Panc1 (cell line): ENCODE results near the gene CPO. TPM values are rescaled to one million over a fixed set of nuclear protein-coding genes. Genes with fewer than 3 reads are reported as not detected.

Experiments used
- ATAC-seq: fragments of 200-7000 bp; cut with Tn5 transposase; 2 replicates; pipeline ENCODE4 v1.9.1; 2020; ENCODE audit warnings: mild to moderate bottlenecking, moderate library complexity
- BruUV-seq: library from RNA; stranded (reverse); fragments of 400-500 nt; replicated peaks from 2 replicates; lab custom pipeline; 2021; lab: Mats Ljungman, UMichigan
- CTCF ChIA-PET: fragments of 300-600 bp; sonication (Branson Sonifier 250); formaldehyde crosslinking; loops from one replicate; lab custom pipeline; 2022; ENCODE audit warnings: antibody characterized with exemption; lab: Charles Lee
- POLR2A ChIA-PET: fragments of 300-600 bp; sonication (Branson Sonifier 250); formaldehyde crosslinking; loops from one replicate; lab custom pipeline; 2022; ENCODE audit warnings: antibody characterized with exemption; lab: Charles Lee
- DNase-seq: peaks from one replicate; pipeline ENCODE4 v3.0.0-alpha.2; 2010; ENCODE audit warnings: low read depth, low spot score
- H3K27ac ChIP-seq: 2 replicates; pipeline ENCODE4 v1.5.1; 2011; ENCODE audit warnings: mild to moderate bottlenecking, low read length, inconsistent platforms
- H3K27me3 ChIP-seq: fragments of 200-500 bp; sonication (Bioruptor generic); 2 replicates; pipeline ENCODE4 v1.6.0; 2014; ENCODE audit warnings: low read length, inconsistent platforms; ENCODE audit not compliant: control insufficient read depth, insufficient read depth
- H3K36me3 ChIP-seq: fragments of 200-500 bp; sonication (Bioruptor generic); 2 replicates; pipeline ENCODE4 v1.5.1; 2014; ENCODE audit warnings: inconsistent platforms, mild to moderate bottlenecking, low read length, moderate library complexity; ENCODE audit not compliant: control insufficient read depth, insufficient read depth
- H3K4me1 ChIP-seq: 2 replicates; pipeline ENCODE4 v1.5.1; 2011; ENCODE audit warnings: inconsistent platforms, mild to moderate bottlenecking, low read length, moderate library complexity; ENCODE audit not compliant: control insufficient read depth, insufficient read depth
- H3K4me3 ChIP-seq, 2 experiments: 2 replicates each; pipeline ENCODE4 v1.5.1; 2011 to 2012; ENCODE audit warnings: low read depth in 2 of 2, low read length in 2 of 2, mild to moderate bottlenecking in 2 of 2, inconsistent platforms in 1 of 2, moderate library complexity in 1 of 2
- H3K9me3 ChIP-seq: fragments of 200-500 bp; sonication (Bioruptor generic); 2 replicates; pipeline ENCODE4 v1.5.1; 2014; ENCODE audit warnings: low read depth, mild to moderate bottlenecking, inconsistent platforms, low read length, moderate library complexity; ENCODE audit not compliant: control insufficient read depth, insufficient read depth
- CTCF ChIP-seq: fragments of 450-650 bp; IDR thresholded peaks from 2 replicates; pipeline ENCODE4 v1.5.1; 2017; ENCODE audit warnings: mild to moderate bottlenecking
- POLR2AphosphoS5 ChIP-seq: IDR thresholded peaks from 2 replicates; pipeline ENCODE4 v1.6.1; 2012; ENCODE audit warnings: mild to moderate bottlenecking, low read depth, low read length, moderate library complexity
- SIN3A ChIP-seq: IDR thresholded peaks from 2 replicates; pipeline ENCODE4 v1.6.1; 2012; ENCODE audit warnings: low read depth, mild to moderate bottlenecking, low read length, moderate library complexity, borderline replicate concordance; ENCODE audit not compliant: insufficient read depth
- TCF7L2 ChIP-seq: IDR thresholded peaks from 2 replicates; pipeline ENCODE4 v1.6.1; 2011; ENCODE audit warnings: mild to moderate bottlenecking, low read depth, low read length, inconsistent platforms
- in situ Hi-C: cut with HindIII; loops from 2 replicates; pipeline ENCODE4 v1.10.0; 2016; ENCODE audit warnings: low sequenced_read_pairs, low pct_unique_long_range_greater_than_20kb
- intact Hi-C: fragments of 100-400 bp; cut with micrococcal nuclease; formaldehyde crosslinking; loops from one replicate; pipeline ENCODE4 v1.10.0; 2022; ENCODE audit not compliant: unreplicated experiment
- total RNA-seq: library from RNA; stranded (reverse); gene quantifications from one replicate; pipeline ENCODE4 v1.2.1, GENCODE V29; 2021; ENCODE audit not compliant: unreplicated experiment
- TF ChIP-seq, protein P1 (sequence below), 2 experiments: IDR thresholded peaks; 2 replicates each; pipeline ENCODE4 v1.6.1; 2011 to 2012; ENCODE audit warnings: low read depth in 2 of 2, control low read depth in 1 of 2, low read length in 1 of 2, mild to moderate bottlenecking in 1 of 2, moderate library complexity in 1 of 2; ENCODE audit not compliant: insufficient read depth in 1 of 2

The CPO gene
- total RNA-seq, 1 experiment from 2014 or later, result not detected

DNA sequence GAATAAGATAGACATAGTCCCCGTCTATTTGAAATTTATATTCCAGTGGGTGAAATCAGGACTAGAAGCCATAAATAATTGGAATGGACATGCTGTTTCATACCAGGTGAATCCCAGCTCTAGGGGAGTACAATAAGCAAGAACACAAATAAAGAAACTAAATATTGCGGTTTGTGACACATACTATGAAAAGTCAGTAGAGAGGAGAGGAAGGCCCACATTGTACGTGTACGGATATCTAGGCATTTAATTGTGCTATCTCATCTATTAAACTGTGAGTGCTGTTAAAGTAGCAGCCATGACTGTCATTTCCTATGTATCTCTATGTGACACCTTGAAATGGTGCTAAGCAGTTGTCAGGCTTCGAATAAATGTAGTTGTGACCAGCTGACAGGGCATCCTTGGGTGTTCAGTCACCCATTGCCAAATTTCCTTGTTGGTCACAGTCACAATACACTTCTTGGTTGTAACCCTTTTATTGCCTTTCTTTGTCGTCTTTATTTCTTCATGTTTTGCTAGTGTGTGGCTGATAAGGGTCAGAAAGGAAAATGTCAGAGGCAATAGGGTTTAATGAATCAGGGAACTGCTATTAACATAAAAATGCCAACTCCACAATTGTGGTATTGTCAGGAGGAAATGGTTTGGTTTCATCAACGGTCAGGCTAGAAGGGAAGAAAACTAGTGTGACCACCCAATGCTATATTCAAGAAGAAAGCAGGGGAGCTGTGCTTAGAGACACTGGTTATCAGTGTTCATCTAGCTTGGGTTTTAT, 31.5 kb downstream of the CPO start:
- no TSS peak for BruUV-seq
- DNase-seq (no peak), ATAC-seq (no peak)
- Histone ChIP-seq H3K9me3 (no peaks in the 10 kb centered on the region), H3K4me1 (no peaks in the 10 kb centered on the region), H3K27ac (no peak overlapping the region), H3K36me3 (no peaks in the 10 kb centered on the region), H3K27me3 (no peaks in the 10 kb centered on the region), H3K4me3 (no peak overlapping the region)
- intact Hi-C loops (no loop called here), in situ Hi-C loops (no loop called here)
- POLR2A ChIA-PET, result no interaction called here
- TF ChIP-seq, protein P1, sequence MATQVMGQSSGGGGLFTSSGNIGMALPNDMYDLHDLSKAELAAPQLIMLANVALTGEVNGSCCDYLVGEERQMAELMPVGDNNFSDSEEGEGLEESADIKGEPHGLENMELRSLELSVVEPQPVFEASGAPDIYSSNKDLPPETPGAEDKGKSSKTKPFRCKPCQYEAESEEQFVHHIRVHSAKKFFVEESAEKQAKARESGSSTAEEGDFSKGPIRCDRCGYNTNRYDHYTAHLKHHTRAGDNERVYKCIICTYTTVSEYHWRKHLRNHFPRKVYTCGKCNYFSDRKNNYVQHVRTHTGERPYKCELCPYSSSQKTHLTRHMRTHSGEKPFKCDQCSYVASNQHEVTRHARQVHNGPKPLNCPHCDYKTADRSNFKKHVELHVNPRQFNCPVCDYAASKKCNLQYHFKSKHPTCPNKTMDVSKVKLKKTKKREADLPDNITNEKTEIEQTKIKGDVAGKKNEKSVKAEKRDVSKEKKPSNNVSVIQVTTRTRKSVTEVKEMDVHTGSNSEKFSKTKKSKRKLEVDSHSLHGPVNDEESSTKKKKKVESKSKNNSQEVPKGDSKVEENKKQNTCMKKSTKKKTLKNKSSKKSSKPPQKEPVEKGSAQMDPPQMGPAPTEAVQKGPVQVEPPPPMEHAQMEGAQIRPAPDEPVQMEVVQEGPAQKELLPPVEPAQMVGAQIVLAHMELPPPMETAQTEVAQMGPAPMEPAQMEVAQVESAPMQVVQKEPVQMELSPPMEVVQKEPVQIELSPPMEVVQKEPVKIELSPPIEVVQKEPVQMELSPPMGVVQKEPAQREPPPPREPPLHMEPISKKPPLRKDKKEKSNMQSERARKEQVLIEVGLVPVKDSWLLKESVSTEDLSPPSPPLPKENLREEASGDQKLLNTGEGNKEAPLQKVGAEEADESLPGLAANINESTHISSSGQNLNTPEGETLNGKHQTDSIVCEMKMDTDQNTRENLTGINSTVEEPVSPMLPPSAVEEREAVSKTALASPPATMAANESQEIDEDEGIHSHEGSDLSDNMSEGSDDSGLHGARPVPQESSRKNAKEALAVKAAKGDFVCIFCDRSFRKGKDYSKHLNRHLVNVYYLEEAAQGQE (IDR thresholded peaks at IDR 0.05; ENCODE audit: insufficient read depth in 1 of 2, low read depth in 2 of 2, low read length in 1 of 2), result no peak
- no peak for TF ChIP-seq SIN3A
- TF ChIP-seq CTCF, result no peak
- no peak for TF ChIP-seq POLR2AphosphoS5
- TF ChIP-seq TCF7L2, result no peak
- CTCF ChIA-PET, result no interaction called here

- no peak overlapping the region for H3K27ac ChIP-seq
- intact Hi-C loops (no loop called here), in situ Hi-C loops (no loop called here)
- no peaks in the 10 kb centered on the region for H3K27me3 ChIP-seq
- no peak overlapping the region for H3K4me3 ChIP-seq
- DNase-seq (no peak), ATAC-seq (no peak)
- BruUV-seq, result no TSS peak
- no peaks in the 10 kb centered on the region for H3K9me3 ChIP-seq
- TF ChIP-seq, protein P1 (IDR thresholded peaks at IDR 0.05; ENCODE audit: insufficient read depth in 1 of 2, low read depth in 2 of 2, low read length in 1 of 2), result no peak
- no peak for TF ChIP-seq SIN3A
- TF ChIP-seq TCF7L2, result no peak
- no peak for TF ChIP-seq CTCF
- no peak for TF ChIP-seq POLR2AphosphoS5
- no peaks in the 10 kb centered on the region for H3K4me1 ChIP-seq
- POLR2A ChIA-PET, result no interaction called here
- CTCF ChIA-PET, result no interaction called here
- H3K36me3 ChIP-seq, result no peaks in the 10 kb centered on the region
Observed at GRCh38 chr2:206971805-206972204, 32.5 kb downstream of the CPO start.
